Karpas-422 (cell line): Measurements from ENCODE around the gene EPN1. TPM values are rescaled to one million over a fixed set of nuclear protein-coding genes. Genes with fewer than 3 reads are reported as not detected.

Experiments
- DNase-seq: peaks from one replicate; pipeline ENCODE4 v3.0.0-alpha.2; 2015
- H2AFZ ChIP-seq: fragments of 200-600 bp; sonication (generic); 2 replicates; pipeline ENCODE4 v1.6.1; 2014; ENCODE audit warnings: antibody characterized with exemption, low read length, mixed read lengths
- H3K27ac ChIP-seq: fragments of 200-600 bp; sonication (generic); 2 replicates; pipeline ENCODE4 v1.5.1; 2014; ENCODE audit warnings: mild to moderate bottlenecking, low read length, moderate library complexity
- H3K27me3 ChIP-seq: fragments of 200-600 bp; sonication (generic); 2 replicates; pipeline ENCODE4 v1.6.1; 2014; ENCODE audit warnings: low read length, mixed read lengths
- H3K36me3 ChIP-seq: fragments of 200-600 bp; sonication (generic); 2 replicates; pipeline ENCODE4 v1.6.1; 2014; ENCODE audit warnings: low read length, mixed read lengths; ENCODE audit not compliant: insufficient read depth
- H3K4me1 ChIP-seq: fragments of 200-600 bp; sonication (generic); 2 replicates; pipeline ENCODE4 v1.6.1; 2014; ENCODE audit warnings: mild to moderate bottlenecking, low read length, mixed read lengths
- H3K4me2 ChIP-seq: fragments of 200-600 bp; sonication (generic); 2 replicates; pipeline ENCODE4 v1.6.1; 2014; ENCODE audit warnings: low read length, low read depth, mild to moderate bottlenecking; ENCODE audit not compliant: poor library complexity, severe bottlenecking
- H3K4me3 ChIP-seq: fragments of 200-600 bp; sonication (generic); 2 replicates; pipeline ENCODE4 v1.5.1; 2014; ENCODE audit warnings: mild to moderate bottlenecking, antibody characterized with exemption, low read length, mixed read lengths
- H3K79me2 ChIP-seq: fragments of 200-600 bp; sonication (generic); 2 replicates; pipeline ENCODE4 v1.6.1; 2014; ENCODE audit warnings: mild to moderate bottlenecking, low read length, mixed read lengths
- H3K9ac ChIP-seq: fragments of 200-600 bp; sonication (generic); 2 replicates; pipeline ENCODE4 v1.6.0; 2014; ENCODE audit warnings: low read length
- H3K9me2 ChIP-seq: fragments of 200-600 bp; sonication (generic), shearing (Covaris generic); replicated peaks from 2 replicates; pipeline ENCODE4 v1.6.0; 2014; ENCODE audit warnings: mild to moderate bottlenecking, low read length, moderate library complexity; ENCODE audit not compliant: insufficient read depth
- H3K9me3 ChIP-seq: fragments of 300-700, 200-600 bp; sonication (generic); 2 replicates; pipeline ENCODE4 v1.6.1; 2014; ENCODE audit warnings: low read length, mixed read lengths
- H4K20me1 ChIP-seq: fragments of 200-600 bp; sonication (generic); 2 replicates; pipeline ENCODE4 v1.6.1; 2014; ENCODE audit warnings: mild to moderate bottlenecking, antibody characterized with exemption, low read length, low read depth; ENCODE audit not compliant: insufficient read depth
- total RNA-seq: library from RNA; depleted of rRNA; stranded (reverse); fragments of >200 nt; shearing (Covaris generic); gene quantifications from 2 replicates; pipeline ENCODE4 v1.2.3, GENCODE V29; 2014; ENCODE audit warnings: low replicate concordance

Gene EPN1
- total RNA-seq, 1 experiment from 2014 or later, result 21.2 TPM

- Histone ChIP-seq H3K4me2 (no peak overlapping the region), H3K9me2 (no peaks in the 10 kb centered on the region), H3K79me2 (peaks cover 72% of the 10 kb centered on the region), H3K36me3 (peaks cover 37% of the 10 kb centered on the region), H3K27me3 (no peaks in the 10 kb centered on the region), H3K4me1 (peaks cover 42% of the 10 kb centered on the region), H3K27ac (no peak overlapping the region), H2AFZ (no peak overlapping the region), H3K4me3 (no peak overlapping the region), H3K9ac (no peak overlapping the region), H4K20me1 (peaks cover 76% of the 10 kb centered on the region), H3K9me3 (no peaks in the 10 kb centered on the region)
- DNase-seq, result no peak
Measured at GRCh38 chr19:55669418-55670279, 5.4 kb upstream of the EPN1 start.

- Histone ChIP-seq H3K9ac (no peak overlapping the region), H3K27me3 (no peaks in the 10 kb centered on the region), H3K36me3 (peaks cover 33% of the 10 kb centered on the region), H3K27ac (no peak overlapping the region), H3K4me2 (no peak overlapping the region), H3K4me3 (no peak overlapping the region), H3K9me3 (no peaks in the 10 kb centered on the region), H3K9me2 (no peaks in the 10 kb centered on the region), H4K20me1 (peaks cover 76% of the 10 kb centered on the region), H2AFZ (no peak overlapping the region), H3K4me1 (peaks cover 42% of the 10 kb centered on the region), H3K79me2 (peaks cover 74% of the 10 kb centered on the region)
- DNase-seq, result peak; percentile 69
Measured at GRCh38 chr19:55670280-55671053, 4.6 kb upstream of the EPN1 start.

- H3K9me2 ChIP-seq, result no peaks in the 10 kb centered on the region
- H2AFZ ChIP-seq, result no peak overlapping the region
- H3K27me3 ChIP-seq, result no peaks in the 10 kb centered on the region
- peaks cover 45% of the 10 kb centered on the region for H3K4me1 ChIP-seq
- DNase-seq, result no peak
- no peak overlapping the region for H3K4me2 ChIP-seq
- H3K9ac ChIP-seq, result no peak overlapping the region
- H3K79me2 ChIP-seq, result peaks cover 74% of the 10 kb centered on the region
- H3K4me3 ChIP-seq, result no peak overlapping the region
- H3K27ac ChIP-seq, result no peak overlapping the region
- peaks cover 30% of the 10 kb centered on the region for H3K36me3 ChIP-seq
- no peaks in the 10 kb centered on the region for H3K9me3 ChIP-seq
- H4K20me1 ChIP-seq, result peaks cover 77% of the 10 kb centered on the region
Measured at GRCh38 chr19:55671054-55671378, 4.0 kb upstream of the EPN1 start.

GRCh38 chr19:55672418-55672817, 2.6 kb upstream of the EPN1 start:
- Histone ChIP-seq H3K9me3 (no peaks in the 10 kb centered on the region), H4K20me1 (peaks cover 63% of the 10 kb centered on the region), H3K79me2 (peaks cover 74% of the 10 kb centered on the region), H3K4me2 (peak overlapping the region; percentile 16), H3K36me3 (peaks cover 17% of the 10 kb centered on the region), H3K9ac (0 out of 2 replicates have a peak overlapping the region, but pooled peaks have one; percentile 4), H2AFZ (no peak overlapping the region), H3K4me1 (peaks cover 59% of the 10 kb centered on the region), H3K9me2 (no peaks in the 10 kb centered on the region), H3K27me3 (no peaks in the 10 kb centered on the region), H3K4me3 (no peak overlapping the region), H3K27ac (peak overlapping the region; percentile 35)
- no peak for DNase-seq

GRCh38 chr19:55673465-55673864, 1.6 kb upstream of the EPN1 start:
- Histone ChIP-seq H4K20me1 (peaks cover 55% of the 10 kb centered on the region), H3K9me3 (no peaks in the 10 kb centered on the region), H3K79me2 (peaks cover 77% of the 10 kb centered on the region), H3K4me2 (peak overlapping the region; percentile 34), H3K36me3 (peaks cover 15% of the 10 kb centered on the region), H3K9me2 (no peaks in the 10 kb centered on the region), H3K9ac (peak overlapping the region; percentile 28), H3K4me1 (peaks cover 69% of the 10 kb centered on the region), H3K27me3 (no peaks in the 10 kb centered on the region), H3K27ac (no peak overlapping the region), H3K4me3 (peak overlapping the region; percentile 33; the same call in 1 of the 2 replicates), H2AFZ (no peak overlapping the region)
- DNase-seq, result no peak

- Histone ChIP-seq H2AFZ (no peak overlapping the region), H3K9ac (peak overlapping the region; percentile 93), H3K79me2 (peaks cover 81% of the 10 kb centered on the region), H3K9me2 (no peaks in the 10 kb centered on the region), H3K36me3 (peaks cover 16% of the 10 kb centered on the region), H3K4me2 (peak overlapping the region; percentile 78), H3K27me3 (no peaks in the 10 kb centered on the region), H3K4me3 (peak overlapping the region; percentile 82; the same call in 1 of the 2 replicates), H3K4me1 (peaks cover 73% of the 10 kb centered on the region), H3K9me3 (no peaks in the 10 kb centered on the region), H3K27ac (no peak overlapping the region), H4K20me1 (peaks cover 53% of the 10 kb centered on the region)
- no peak for DNase-seq
Measured at GRCh38 chr19:55673889-55674288, 1.1 kb upstream of the EPN1 start.

GRCh38 chr19:55674459-55674840, 576 bp upstream of the EPN1 start:
- H4K20me1 ChIP-seq, result peaks cover 53% of the 10 kb centered on the region
- peaks cover 20% of the 10 kb centered on the region for H3K36me3 ChIP-seq
- H3K4me3 ChIP-seq, result peak overlapping the region; percentile 82
- H3K27me3 ChIP-seq, result no peaks in the 10 kb centered on the region
- H2AFZ ChIP-seq, result no peak overlapping the region
- H3K27ac ChIP-seq, result peak overlapping the region; percentile 41; the same call in 1 of the 2 replicates
- H3K79me2 ChIP-seq, result peaks cover 84% of the 10 kb centered on the region
- peak overlapping the region; percentile 78 for H3K4me2 ChIP-seq
- peaks cover 76% of the 10 kb centered on the region for H3K4me1 ChIP-seq
- no peak for DNase-seq
- peak overlapping the region; percentile 93 for H3K9ac ChIP-seq
- H3K9me2 ChIP-seq, result no peaks in the 10 kb centered on the region
- H3K9me3 ChIP-seq, result no peaks in the 10 kb centered on the region
